ENCODE results near the gene SLC26A8. TPM values are rescaled to one million over a fixed set of nuclear protein-coding genes. Genes with fewer than 3 reads are reported as not detected.

The SLC26A8 gene
- total and polyA plus RNA-seq, 2 experiments from 2014 or later, result 0.89 to 2.9 TPM

- no peaks in the 10 kb centered on the region for H4K20me1 ChIP-seq (replicated peaks; ENCODE audit: insufficient read depth)
- H3K9me2 ChIP-seq (ENCODE audit: insufficient read depth), result no peaks in the 10 kb centered on the region
- no peaks in the 10 kb centered on the region for H3K36me3 Mint-ChIP-seq (ENCODE audit: low read depth)
- no peaks in the 10 kb centered on the region for H3K27me3 Mint-ChIP-seq (ENCODE audit: insufficient read depth, low read depth, poor library complexity)
- no peak overlapping the region for H3K4me3 ChIP-seq
- ATAC-seq (no peak), DNase-seq (ENCODE audit: low spot score) (no peak)
- no peak overlapping the region for H3K27ac Mint-ChIP-seq
- no peaks in the 10 kb centered on the region for H3F3A ChIP-seq (replicated peaks; ENCODE audit: low read depth)
- no peak overlapping the region for H3K4me3 Mint-ChIP-seq
- H3K36me3 ChIP-seq (ENCODE audit: insufficient read depth), result no peaks in the 10 kb centered on the region
- peaks cover 13% of the 10 kb centered on the region for H3K4me1 Mint-ChIP-seq
- H2AFZ ChIP-seq, result no peak overlapping the region
- H3K4me2 ChIP-seq, result no peak overlapping the region
- no peaks in the 10 kb centered on the region for H3K27me3 ChIP-seq (ENCODE audit: insufficient read depth)
- peaks cover 6% of the 10 kb centered on the region; the same call in 1 of the 2 replicates for H3K4me1 ChIP-seq (ENCODE audit: insufficient read depth)
- H3K27ac ChIP-seq (ENCODE audit: low read depth), result no peak overlapping the region
- TF ChIP-seq ZNF331 (CRISPR knock-in tag; IDR thresholded peaks at IDR 0.05; ENCODE audit: low read depth), result no peak
- TF ChIP-seq EZH2 (IDR thresholded peaks at IDR 0.05; ENCODE audit: low read depth, unreplicated experiment), result no peak
- TF ChIP-seq, protein P1, sequence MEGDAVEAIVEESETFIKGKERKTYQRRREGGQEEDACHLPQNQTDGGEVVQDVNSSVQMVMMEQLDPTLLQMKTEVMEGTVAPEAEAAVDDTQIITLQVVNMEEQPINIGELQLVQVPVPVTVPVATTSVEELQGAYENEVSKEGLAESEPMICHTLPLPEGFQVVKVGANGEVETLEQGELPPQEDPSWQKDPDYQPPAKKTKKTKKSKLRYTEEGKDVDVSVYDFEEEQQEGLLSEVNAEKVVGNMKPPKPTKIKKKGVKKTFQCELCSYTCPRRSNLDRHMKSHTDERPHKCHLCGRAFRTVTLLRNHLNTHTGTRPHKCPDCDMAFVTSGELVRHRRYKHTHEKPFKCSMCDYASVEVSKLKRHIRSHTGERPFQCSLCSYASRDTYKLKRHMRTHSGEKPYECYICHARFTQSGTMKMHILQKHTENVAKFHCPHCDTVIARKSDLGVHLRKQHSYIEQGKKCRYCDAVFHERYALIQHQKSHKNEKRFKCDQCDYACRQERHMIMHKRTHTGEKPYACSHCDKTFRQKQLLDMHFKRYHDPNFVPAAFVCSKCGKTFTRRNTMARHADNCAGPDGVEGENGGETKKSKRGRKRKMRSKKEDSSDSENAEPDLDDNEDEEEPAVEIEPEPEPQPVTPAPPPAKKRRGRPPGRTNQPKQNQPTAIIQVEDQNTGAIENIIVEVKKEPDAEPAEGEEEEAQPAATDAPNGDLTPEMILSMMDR (conservative IDR thresholded peaks at IDR 0.05; ENCODE audit: low read depth in 2 of 2), result no peak
- TF ChIP-seq ZNF114 (CRISPR knock-in tag; IDR thresholded peaks at IDR 0.05), result no peak
- no peak for TF ChIP-seq REST (IDR thresholded peaks at IDR 0.05; ENCODE audit: unreplicated experiment)
- no peak for TF ChIP-seq NANOG (IDR thresholded peaks at IDR 0.05; ENCODE audit: borderline replicate concordance)
- no peak for TF ChIP-seq CREB1 (CRISPR knock-in tag; IDR thresholded peaks at IDR 0.05; ENCODE audit: low read depth)
- TF ChIP-seq, protein P2, sequence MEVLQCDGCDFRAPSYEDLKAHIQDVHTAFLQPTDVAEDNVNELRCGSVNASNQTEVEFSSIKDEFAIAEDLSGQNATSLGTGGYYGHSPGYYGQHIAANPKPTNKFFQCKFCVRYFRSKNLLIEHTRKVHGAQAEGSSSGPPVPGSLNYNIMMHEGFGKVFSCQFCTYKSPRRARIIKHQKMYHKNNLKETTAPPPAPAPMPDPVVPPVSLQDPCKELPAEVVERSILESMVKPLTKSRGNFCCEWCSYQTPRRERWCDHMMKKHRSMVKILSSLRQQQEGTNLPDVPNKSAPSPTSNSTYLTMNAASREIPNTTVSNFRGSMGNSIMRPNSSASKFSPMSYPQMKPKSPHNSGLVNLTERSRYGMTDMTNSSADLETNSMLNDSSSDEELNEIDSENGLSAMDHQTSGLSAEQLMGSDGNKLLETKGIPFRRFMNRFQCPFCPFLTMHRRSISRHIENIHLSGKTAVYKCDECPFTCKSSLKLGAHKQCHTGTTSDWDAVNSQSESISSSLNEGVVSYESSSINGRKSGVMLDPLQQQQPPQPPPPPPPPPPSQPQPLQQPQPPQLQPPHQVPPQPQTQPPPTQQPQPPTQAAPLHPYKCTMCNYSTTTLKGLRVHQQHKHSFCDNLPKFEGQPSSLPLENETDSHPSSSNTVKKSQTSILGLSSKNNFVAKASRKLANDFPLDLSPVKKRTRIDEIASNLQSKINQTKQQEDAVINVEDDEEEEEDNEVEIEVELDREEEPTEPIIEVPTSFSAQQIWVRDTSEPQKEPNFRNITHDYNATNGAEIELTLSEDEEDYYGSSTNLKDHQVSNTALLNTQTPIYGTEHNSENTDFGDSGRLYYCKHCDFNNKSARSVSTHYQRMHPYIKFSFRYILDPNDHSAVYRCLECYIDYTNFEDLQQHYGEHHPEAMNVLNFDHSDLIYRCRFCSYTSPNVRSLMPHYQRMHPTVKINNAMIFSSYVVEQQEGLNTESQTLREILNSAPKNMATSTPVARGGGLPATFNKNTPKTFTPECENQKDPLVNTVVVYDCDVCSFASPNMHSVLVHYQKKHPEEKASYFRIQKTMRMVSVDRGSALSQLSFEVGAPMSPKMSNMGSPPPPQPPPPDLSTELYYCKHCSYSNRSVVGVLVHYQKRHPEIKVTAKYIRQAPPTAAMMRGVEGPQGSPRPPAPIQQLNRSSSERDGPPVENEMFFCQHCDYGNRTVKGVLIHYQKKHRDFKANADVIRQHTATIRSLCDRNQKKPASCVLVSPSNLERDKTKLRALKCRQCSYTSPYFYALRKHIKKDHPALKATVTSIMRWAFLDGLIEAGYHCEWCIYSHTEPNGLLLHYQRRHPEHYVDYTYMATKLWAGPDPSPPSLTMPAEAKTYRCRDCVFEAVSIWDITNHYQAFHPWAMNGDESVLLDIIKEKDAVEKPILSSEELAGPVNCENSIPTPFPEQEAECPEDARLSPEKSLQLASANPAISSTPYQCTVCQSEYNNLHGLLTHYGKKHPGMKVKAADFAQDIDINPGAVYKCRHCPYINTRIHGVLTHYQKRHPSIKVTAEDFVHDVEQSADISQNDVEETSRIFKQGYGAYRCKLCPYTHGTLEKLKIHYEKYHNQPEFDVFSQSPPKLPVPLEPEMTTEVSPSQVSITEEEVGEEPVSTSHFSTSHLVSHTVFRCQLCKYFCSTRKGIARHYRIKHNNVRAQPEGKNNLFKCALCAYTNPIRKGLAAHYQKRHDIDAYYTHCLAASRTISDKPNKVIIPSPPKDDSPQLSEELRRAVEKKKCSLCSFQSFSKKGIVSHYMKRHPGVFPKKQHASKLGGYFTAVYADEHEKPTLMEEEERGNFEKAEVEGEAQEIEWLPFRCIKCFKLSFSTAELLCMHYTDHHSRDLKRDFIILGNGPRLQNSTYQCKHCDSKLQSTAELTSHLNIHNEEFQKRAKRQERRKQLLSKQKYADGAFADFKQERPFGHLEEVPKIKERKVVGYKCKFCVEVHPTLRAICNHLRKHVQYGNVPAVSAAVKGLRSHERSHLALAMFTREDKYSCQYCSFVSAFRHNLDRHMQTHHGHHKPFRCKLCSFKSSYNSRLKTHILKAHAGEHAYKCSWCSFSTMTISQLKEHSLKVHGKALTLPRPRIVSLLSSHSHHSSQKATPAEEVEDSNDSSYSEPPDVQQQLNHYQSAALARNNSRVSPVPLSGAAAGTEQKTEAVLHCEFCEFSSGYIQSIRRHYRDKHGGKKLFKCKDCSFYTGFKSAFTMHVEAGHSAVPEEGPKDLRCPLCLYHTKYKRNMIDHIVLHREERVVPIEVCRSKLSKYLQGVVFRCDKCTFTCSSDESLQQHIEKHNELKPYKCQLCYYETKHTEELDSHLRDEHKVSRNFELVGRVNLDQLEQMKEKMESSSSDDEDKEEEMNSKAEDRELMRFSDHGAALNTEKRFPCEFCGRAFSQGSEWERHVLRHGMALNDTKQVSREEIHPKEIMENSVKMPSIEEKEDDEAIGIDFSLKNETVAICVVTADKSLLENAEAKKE (CRISPR knock-in tag; IDR thresholded peaks at IDR 0.05), result no peak
- no peaks in the 10 kb centered on the region for H3K79me2 ChIP-seq (replicated peaks; ENCODE audit: insufficient read depth)
- no peaks in the 10 kb centered on the region for H3K9me3 Mint-ChIP-seq
Observed at GRCh38 chr6:35954333-35954732, 70.1 kb downstream of the SLC26A8 start.

Data from GM23338 (cell line).